NCI-H2196 (cell line): ENCODE measurements around the gene BCAR1.
"Not testable (repeated sequence)": the region's sequence is repeated elsewhere in the genome, so short reads cannot be mapped to it uniquely, and the experiment has no call there.

Experiments used
- DNase-seq: peaks from one replicate; lab custom pipeline; 2025; ENCODE audit not compliant: unreplicated experiment; lab: John Stamatoyannopoulos, UW

The BCAR1 gene

GRCh38 chr16:75205961-75206748, 45.3 kb downstream of the BCAR1 start:
- DNase-seq: not testable (repeated sequence)

- DNase-seq: not testable (repeated sequence)
Observed at GRCh38 chr16:75205438-75205837, 46.0 kb downstream of the BCAR1 start.

GRCh38 chr16:75204905-75205304, 46.5 kb downstream of the BCAR1 start:
- DNase-seq: not testable (repeated sequence)

GRCh38 chr16:75204410-75204758, 47.0 kb downstream of the BCAR1 start:
- DNase-seq: no peak

GRCh38 chr16:75203667-75204409, 47.6 kb downstream of the BCAR1 start:
- no peak for DNase-seq

GRCh38 chr16:75203096-75203495, 48.3 kb downstream of the BCAR1 start:
- DNase-seq: no peak

GRCh38 chr16:75202069-75202590, 49.3 kb downstream of the BCAR1 start:
- no peak for DNase-seq

GRCh38 chr16:75198135-75198600, 53.3 kb downstream of the BCAR1 start:
- DNase-seq: no peak

GRCh38 chr16:75197522-75198134, 53.8 kb downstream of the BCAR1 start:
- no peak for DNase-seq

- no peak for DNase-seq
Observed at GRCh38 chr16:75196836-75197235, 54.6 kb downstream of the BCAR1 start.

- no peak for DNase-seq
Observed at GRCh38 chr16:75195811-75196790, 55.3 kb downstream of the BCAR1 start.

- no peak for DNase-seq
Observed at GRCh38 chr16:75193730-75194444, 57.5 kb downstream of the BCAR1 start.

GRCh38 chr16:75193265-75193650, 58.2 kb downstream of the BCAR1 start:
- DNase-seq: no peak

GRCh38 chr16:75192606-75193264, 58.7 kb downstream of the BCAR1 start:
- no peak for DNase-seq

- no peak for DNase-seq
Observed at GRCh38 chr16:75189638-75190245, 61.7 kb downstream of the BCAR1 start.

- DNase-seq: no peak
Observed at GRCh38 chr16:75188832-75189477, 62.5 kb downstream of the BCAR1 start.

- no peak for DNase-seq
Observed at GRCh38 chr16:75181630-75182029, 69.8 kb downstream of the BCAR1 start.

GRCh38 chr16:75179208-75179607, 72.2 kb downstream of the BCAR1 start:
- no peak for DNase-seq
